ENCODE measurements around the gene CYP1A2. TPM values are rescaled to one million over a fixed set of nuclear protein-coding genes. Genes with fewer than 3 reads are reported as not detected.
A peak's percentile ranks its signal among the peaks of the same experiment; 100 is the strongest.

The CYP1A2 gene
- total RNA-seq, 1 experiment from 2014 or later, result not detected

DNA sequence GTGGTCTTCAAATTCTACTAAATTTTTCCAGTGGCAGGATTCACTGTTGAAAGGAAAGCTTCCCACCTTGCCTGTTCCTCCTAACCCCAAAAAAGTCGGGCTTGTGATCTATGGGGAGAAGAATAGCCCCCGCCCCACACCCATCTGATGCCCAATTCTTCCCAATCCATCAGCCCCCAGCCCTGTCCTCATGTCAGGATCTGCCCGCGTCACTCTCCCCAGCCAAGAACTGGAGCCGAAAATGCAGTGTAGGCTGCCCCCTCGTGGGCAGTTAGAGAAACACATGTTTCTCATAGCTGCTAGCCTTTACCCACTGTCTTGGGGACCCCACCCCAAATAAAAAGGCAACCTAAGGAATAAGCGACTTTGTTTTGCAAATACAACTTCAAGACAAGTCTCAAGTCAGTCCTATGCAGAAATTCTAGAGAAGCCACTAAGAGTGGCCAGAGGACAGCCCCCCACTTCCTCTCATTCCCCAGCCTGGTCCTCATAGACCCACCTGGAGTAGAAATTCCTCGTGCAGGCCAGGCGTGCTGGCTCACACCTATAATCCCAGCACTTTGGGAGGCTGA is 20.2 kb downstream of the CYP1A2 start:
- peak overlapping the region; percentile 74 for H2AFZ ChIP-seq (ENCODE audit: low read length)
- no peak overlapping the region for H3K23ac ChIP-seq (ENCODE audit: insufficient read length, low read depth, low read length)
- H2AK5ac ChIP-seq (ENCODE audit: insufficient read length, low read length), result no peak overlapping the region
- H2BK12ac ChIP-seq (ENCODE audit: insufficient read length, low read depth, low read length), result no peak overlapping the region
- Mint-ChIP-seq H3K27me3 (ENCODE audit: low read depth) (peaks cover 41% of the 10 kb centered on the region), H3K36me3 (ENCODE audit: insufficient read depth in 1 of 3, low read depth in 3 of 3) (no peaks in the 10 kb centered on the region), H3K4me3 (peak overlapping the region; percentile 49 to 54), H3K27ac (0 out of 7 replicates have a peak overlapping the region, but pooled peaks of 1 of the 3 experiments have one; percentile 80), H3K4me1 (peaks cover 23 to 29% of the 10 kb centered on the region in 2 experiments), H3K9me3 (no peaks in the 10 kb centered on the region)
- H3K9me3 ChIP-seq (ENCODE audit: control insufficient read depth, low read depth, low read length), result no peaks in the 10 kb centered on the region
- H2BK5ac ChIP-seq (ENCODE audit: insufficient read length, low read length), result no peak overlapping the region
- no peak overlapping the region for H2BK15ac ChIP-seq (ENCODE audit: low read depth, low read length)
- no peak overlapping the region for H3K56ac ChIP-seq (ENCODE audit: insufficient read length, low read depth, low read length)
- no peaks in the 10 kb centered on the region for H3K79me1 ChIP-seq (ENCODE audit: insufficient read depth, low read depth, low read length, poor library complexity, severe bottlenecking)
- H3K79me2 ChIP-seq (ENCODE audit: insufficient read depth, low read length), result no peaks in the 10 kb centered on the region
- H3K4me1 ChIP-seq (ENCODE audit: insufficient read depth, low read length), result no peaks in the 10 kb centered on the region
- no peak overlapping the region for H3K27ac ChIP-seq (ENCODE audit: insufficient read length, low read depth, low read length)
- TF ChIP-seq, protein P1, sequence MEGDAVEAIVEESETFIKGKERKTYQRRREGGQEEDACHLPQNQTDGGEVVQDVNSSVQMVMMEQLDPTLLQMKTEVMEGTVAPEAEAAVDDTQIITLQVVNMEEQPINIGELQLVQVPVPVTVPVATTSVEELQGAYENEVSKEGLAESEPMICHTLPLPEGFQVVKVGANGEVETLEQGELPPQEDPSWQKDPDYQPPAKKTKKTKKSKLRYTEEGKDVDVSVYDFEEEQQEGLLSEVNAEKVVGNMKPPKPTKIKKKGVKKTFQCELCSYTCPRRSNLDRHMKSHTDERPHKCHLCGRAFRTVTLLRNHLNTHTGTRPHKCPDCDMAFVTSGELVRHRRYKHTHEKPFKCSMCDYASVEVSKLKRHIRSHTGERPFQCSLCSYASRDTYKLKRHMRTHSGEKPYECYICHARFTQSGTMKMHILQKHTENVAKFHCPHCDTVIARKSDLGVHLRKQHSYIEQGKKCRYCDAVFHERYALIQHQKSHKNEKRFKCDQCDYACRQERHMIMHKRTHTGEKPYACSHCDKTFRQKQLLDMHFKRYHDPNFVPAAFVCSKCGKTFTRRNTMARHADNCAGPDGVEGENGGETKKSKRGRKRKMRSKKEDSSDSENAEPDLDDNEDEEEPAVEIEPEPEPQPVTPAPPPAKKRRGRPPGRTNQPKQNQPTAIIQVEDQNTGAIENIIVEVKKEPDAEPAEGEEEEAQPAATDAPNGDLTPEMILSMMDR (conservative IDR thresholded peaks at IDR 0.05), result peak; percentile 83
- peak overlapping the region; percentile 20 for H3K4me2 ChIP-seq (ENCODE audit: insufficient read depth, insufficient read length, low read length)
- no peak overlapping the region for H3K9ac ChIP-seq (ENCODE audit: extremely low read depth, insufficient read length, low read length)
- H4K8ac ChIP-seq (replicated peaks; ENCODE audit: insufficient read length, low read depth, low read length), result no peak overlapping the region
- H3K4ac ChIP-seq (ENCODE audit: low read depth, low read length), result no peak overlapping the region
- no peak overlapping the region for H4K91ac ChIP-seq (ENCODE audit: insufficient read length, low read depth, low read length)
- no peaks in the 10 kb centered on the region for H3K23me2 ChIP-seq (ENCODE audit: insufficient read length, low read depth, low read length, poor library complexity, severe bottlenecking)
- no CpG with 5 or more reads among the region's 9 CpGs for WGBS (ENCODE audit: extremely low coverage, insufficient read length, low lambda C conversion rate)
- H2BK120ac ChIP-seq (ENCODE audit: low read depth, low read length, poor library complexity, severe bottlenecking), result no peak overlapping the region
- H4K5ac ChIP-seq (ENCODE audit: insufficient read length, low read depth, low read length), result no peak overlapping the region
- H3T11ph ChIP-seq (ENCODE audit: low read length), result no peak overlapping the region
- H4K20me1 ChIP-seq (ENCODE audit: control insufficient read depth, insufficient read depth, insufficient read length), result no peaks in the 10 kb centered on the region
- H3K27me3 ChIP-seq (ENCODE audit: insufficient read depth, low read length), result no peaks in the 10 kb centered on the region; the same call in 1 of the 2 replicates
- peak; percentile 81 for DNase-seq
- no peak overlapping the region for H2BK20ac ChIP-seq (ENCODE audit: low read depth, low read length, poor library complexity, severe bottlenecking)
- no peak overlapping the region for H3K18ac ChIP-seq (ENCODE audit: insufficient read length, low read depth, low read length)
- H3K14ac ChIP-seq (ENCODE audit: insufficient read depth, low read length), result no peak overlapping the region

All from H9 (cell line).